ENCODE measurements around the gene SLC44A5. TPM values are rescaled to one million over a fixed set of nuclear protein-coding genes. Genes with fewer than 3 reads are reported as not detected.
"Not testable (repeated sequence)": the region's sequence is repeated elsewhere in the genome, so short reads cannot be mapped to it uniquely, and the experiment has no call there.

SLC44A5 gene
- total RNA-seq, 4 donors from 2014 or later: 0.25 to 0.37 (median 0.34) TPM

GRCh38 chr1:75503221-75503974, 107.5 kb downstream of the SLC44A5 start:
- DNase-seq (ENCODE audit: low spot score) (no peak), ATAC-seq (ENCODE audit: low FRiP score) (no peak)
- TF ChIP-seq CTCF (IDR thresholded peaks at IDR 0.05): no peak

GRCh38 chr1:75502776-75503175, 108.1 kb downstream of the SLC44A5 start:
- DNase-seq (ENCODE audit: low spot score) (no peak), ATAC-seq (ENCODE audit: low FRiP score) (no peak)
- TF ChIP-seq CTCF (IDR thresholded peaks at IDR 0.05): no peak

- TF ChIP-seq CTCF (IDR thresholded peaks at IDR 0.05): no peak
- DNase-seq (ENCODE audit: low spot score) (no peak), ATAC-seq (ENCODE audit: low FRiP score) (no peak)
Observed at GRCh38 chr1:75501577-75502295, 109.2 kb downstream of the SLC44A5 start.

- no peak for TF ChIP-seq CTCF (IDR thresholded peaks at IDR 0.05)
- DNase-seq (ENCODE audit: low spot score): no peak
- ATAC-seq (ENCODE audit: low FRiP score): no peak
Observed at GRCh38 chr1:75492011-75492410, 118.9 kb downstream of the SLC44A5 start.

- ATAC-seq (ENCODE audit: low FRiP score) (no peak), DNase-seq (ENCODE audit: low spot score) (no peak)
- TF ChIP-seq CTCF (IDR thresholded peaks at IDR 0.05): no peak
Observed at GRCh38 chr1:75487399-75487798, 123.5 kb downstream of the SLC44A5 start.

- no peak for TF ChIP-seq CTCF (IDR thresholded peaks at IDR 0.05)
- ATAC-seq (ENCODE audit: low FRiP score): no peak
- no peak for DNase-seq (ENCODE audit: low spot score)
Observed at GRCh38 chr1:75484789-75485188, 126.1 kb downstream of the SLC44A5 start.

GRCh38 chr1:75482951-75483350, 128.0 kb downstream of the SLC44A5 start:
- no peak for ATAC-seq (ENCODE audit: low FRiP score)
- TF ChIP-seq CTCF (IDR thresholded peaks at IDR 0.05): no peak
- no peak for DNase-seq (ENCODE audit: low spot score)

- DNase-seq (ENCODE audit: low spot score); ATAC-seq (ENCODE audit: low FRiP score): not testable (repeated sequence)
Observed at GRCh38 chr1:75476486-75476885, 134.4 kb downstream of the SLC44A5 start.

All from omental fat pad (tissue), 4 donors.